Spinal cord (tissue), 10 donors: Measurements from ENCODE around the gene VMO1. TPM values are rescaled to one million over a fixed set of nuclear protein-coding genes. Genes with fewer than 3 reads are reported as not detected.
"Not testable (repeated sequence)": the region's sequence is repeated elsewhere in the genome, so short reads cannot be mapped to it uniquely, and the experiment has no call there.

Experiments
- DNase-seq, 6 donors: peaks; one replicate each; pipeline versions ENCODE4 v3.0.0 to v3.0.0-alpha.2; 2013 to 2015; ENCODE audit warnings: low spot score in 6 of 6, low read depth in 4 of 6
- H3K27ac ChIP-seq: one replicate; pipeline ENCODE4 v1.5.1; 2013; ENCODE audit warnings: low read depth, low read length, control low read depth
- H3K27me3 ChIP-seq: one replicate; pipeline ENCODE4 v1.6.1; 2013; ENCODE audit warnings: low read length; ENCODE audit not compliant: control insufficient read depth, insufficient read depth
- H3K36me3 ChIP-seq: one replicate; pipeline ENCODE4 v1.6.1; 2013; ENCODE audit warnings: low read length; ENCODE audit not compliant: control insufficient read depth, insufficient read depth
- H3K4me1 ChIP-seq: one replicate; pipeline ENCODE4 v1.6.1; 2013; ENCODE audit warnings: low read length; ENCODE audit not compliant: control insufficient read depth, insufficient read depth
- H3K4me3 ChIP-seq: one replicate; pipeline ENCODE4 v1.5.1; 2013; ENCODE audit warnings: low read depth, low read length, control low read depth
- H3K9me3 ChIP-seq: one replicate; pipeline ENCODE4 v1.6.1; 2013; ENCODE audit warnings: low read length; ENCODE audit not compliant: control insufficient read depth, insufficient read depth
- WGBS: methylation state at CpG from one replicate; pipeline ENCODE4 v1.1.5; 2013; ENCODE audit warnings: missing lambda C conversion rate; ENCODE audit not compliant: insufficient coverage; 5-methylcytosine and 5-hydroxymethylcytosine counted together
- long read RNA-seq, 4 donors: transcript quantifications; one replicate each; lab custom pipeline, GENCODE V29; 2026
- polyA plus RNA-seq, 2 donors: library from polyadenylated mRNA; unstranded; fragments of 120-200 nt; gene quantifications; one replicate each; pipeline ENCODE4 v1.2.1, GENCODE V29; 2013; ENCODE audit not compliant: insufficient read length in 2 of 2
- total RNA-seq, 2 donors: library from RNA; depleted of rRNA in 1 of 2; stranded (reverse); fragments of 120-200 nt in 1 of 2; fragments of >200 nt in 1 of 2; gene quantifications; one replicate each; pipeline versions ENCODE4 v1.2.3 to v1.2.4, GENCODE V29; 2013 to 2014
- donor health status: healthy.

The VMO1 gene, protein sequence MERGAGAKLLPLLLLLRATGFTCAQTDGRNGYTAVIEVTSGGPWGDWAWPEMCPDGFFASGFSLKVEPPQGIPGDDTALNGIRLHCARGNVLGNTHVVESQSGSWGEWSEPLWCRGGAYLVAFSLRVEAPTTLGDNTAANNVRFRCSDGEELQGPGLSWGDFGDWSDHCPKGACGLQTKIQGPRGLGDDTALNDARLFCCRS
- total RNA-seq (1 to 10 TPM in 1 of 2 donors, under 1 TPM in 1; 0.99 to 2.0 TPM), polyA plus RNA-seq (1 to 10 TPM; 2.0 to 2.7 TPM)
- long read RNA-seq, donor 1, partial matches to known transcripts: 0 of 2 reads
- long read RNA-seq, donor 1, other reads (novel, unspliced or antisense): 0 of 2 reads
- long read RNA-seq, donor 2: 0 reads
- long read RNA-seq, donor 3: 0 reads
- long read RNA-seq, donor 4, partial matches to known transcripts: 557 of 564 reads
- long read RNA-seq, donor 4, other reads (novel, unspliced or antisense): 7 of 564 reads

DNA sequence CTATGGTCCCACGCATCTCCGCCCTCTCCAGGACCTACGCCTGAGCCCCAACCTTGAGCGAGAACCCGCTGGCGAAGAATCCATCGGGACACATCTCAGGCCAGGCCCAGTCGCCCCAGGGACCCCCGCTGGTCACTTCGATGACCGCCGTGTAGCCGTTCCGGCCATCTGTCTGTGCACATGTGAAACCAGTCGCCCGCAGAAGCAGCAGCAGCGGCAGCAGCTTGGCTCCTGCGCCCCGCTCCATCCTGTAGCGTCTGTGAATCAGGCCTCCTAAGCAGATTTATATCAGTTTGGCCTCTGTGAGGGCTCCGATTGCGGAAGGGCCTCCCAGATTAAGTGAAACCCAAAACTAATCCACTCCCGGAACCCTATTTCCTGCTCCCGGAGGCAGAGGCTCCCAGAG lies at the start of gene VMO1:
Gene VMO1 (minus strand): TSS at position 259 of the 406 bp plus-strand sequence. CDS start 12 bp downstream, at position 247.
- H3K27ac ChIP-seq: no peak within 1 kb of the TSS
- peaks cover 55% of the 10 kb centered on the region for H3K27me3 ChIP-seq
- H3K4me3 ChIP-seq: peak within 1 kb of the TSS; percentile 11
- DNase-seq: peak in 2 of 6 donors; percentile 16 to 27
- H3K9me3 ChIP-seq: no peaks in the 10 kb centered on the region
- H3K4me1 ChIP-seq: peaks cover 55% of the 10 kb centered on the region
- 6% methylated on average over 19 of the region's 24 CpGs for WGBS
- peaks cover 6% of the 10 kb centered on the region for H3K36me3 ChIP-seq

DNA sequence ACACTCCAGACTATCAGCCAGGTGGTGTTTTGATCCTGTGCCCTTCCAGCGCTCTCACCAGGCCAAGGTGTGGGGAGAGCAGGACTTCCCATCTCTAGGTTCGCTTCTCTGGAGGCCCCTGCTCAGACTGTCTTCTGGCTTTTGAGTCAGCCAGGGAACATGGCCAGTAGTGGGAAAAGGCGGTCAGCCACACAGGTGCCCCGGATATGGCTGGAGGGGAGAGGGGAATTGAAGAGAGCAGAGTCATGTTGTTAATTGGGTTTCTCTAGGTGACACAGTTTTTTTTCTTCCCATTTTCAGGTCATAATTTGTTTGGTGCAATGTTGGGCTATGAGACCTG lies 48.5 kb upstream of the VMO1 start:
- DNase-seq: no peak
- Histone ChIP-seq H3K4me1 (peaks cover 42% of the 10 kb centered on the region), H3K36me3 (no peaks in the 10 kb centered on the region), H3K9me3 (no peaks in the 10 kb centered on the region), H3K27me3 (no peaks in the 10 kb centered on the region), H3K27ac (peak overlapping the region; percentile 86), H3K4me3 (peak overlapping the region; percentile 72)
- WGBS: 69% methylated on average over 3 of the region's 4 CpGs

DNA sequence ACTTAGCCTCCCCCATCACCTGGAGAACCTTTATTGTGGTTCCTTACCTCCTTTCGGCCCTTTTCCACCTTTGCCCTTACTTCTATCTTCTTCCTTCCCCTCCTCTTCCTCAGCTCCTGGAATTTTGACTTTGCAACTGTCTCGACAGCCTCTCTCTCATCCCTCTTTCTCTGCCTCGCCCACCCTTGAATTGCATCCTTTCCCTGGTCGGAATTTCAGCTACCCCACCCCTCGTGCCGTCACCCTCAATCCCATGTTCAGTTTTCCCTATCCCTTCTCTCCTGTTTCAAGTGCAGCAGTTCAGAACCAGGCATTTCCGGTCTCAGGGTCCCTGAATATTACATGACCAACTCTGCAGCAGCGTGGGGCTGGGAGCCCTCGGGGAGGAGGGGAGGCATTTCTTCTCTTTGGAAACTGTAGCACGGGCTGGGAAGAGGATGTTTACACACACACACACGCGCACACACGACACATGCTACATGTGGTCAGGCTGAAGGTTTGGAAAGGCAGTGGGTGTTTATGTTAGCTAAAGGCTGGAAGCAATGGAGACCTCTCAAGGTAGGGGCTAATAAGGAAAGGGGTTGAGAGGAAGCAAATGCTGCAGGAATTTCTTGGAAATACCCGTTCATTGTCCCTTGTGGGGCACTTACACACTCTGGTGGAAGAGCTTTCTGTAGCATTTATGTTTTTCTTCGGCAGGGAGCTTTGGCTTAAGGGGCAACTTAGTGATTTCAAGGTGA lies 47.9 kb upstream of the VMO1 start:
- peak overlapping the region; percentile 86 for H3K27ac ChIP-seq
- H3K27me3 ChIP-seq: no peaks in the 10 kb centered on the region
- no peaks in the 10 kb centered on the region for H3K9me3 ChIP-seq
- DNase-seq: peak in 2 of 6 donors; percentile 63 to 65
- no peaks in the 10 kb centered on the region for H3K36me3 ChIP-seq
- H3K4me3 ChIP-seq: peak overlapping the region; percentile 72
- whole genome bisulfite sequencing: 3% methylated on average over 8 of the region's 15 CpGs
- peaks cover 42% of the 10 kb centered on the region for H3K4me1 ChIP-seq

DNA sequence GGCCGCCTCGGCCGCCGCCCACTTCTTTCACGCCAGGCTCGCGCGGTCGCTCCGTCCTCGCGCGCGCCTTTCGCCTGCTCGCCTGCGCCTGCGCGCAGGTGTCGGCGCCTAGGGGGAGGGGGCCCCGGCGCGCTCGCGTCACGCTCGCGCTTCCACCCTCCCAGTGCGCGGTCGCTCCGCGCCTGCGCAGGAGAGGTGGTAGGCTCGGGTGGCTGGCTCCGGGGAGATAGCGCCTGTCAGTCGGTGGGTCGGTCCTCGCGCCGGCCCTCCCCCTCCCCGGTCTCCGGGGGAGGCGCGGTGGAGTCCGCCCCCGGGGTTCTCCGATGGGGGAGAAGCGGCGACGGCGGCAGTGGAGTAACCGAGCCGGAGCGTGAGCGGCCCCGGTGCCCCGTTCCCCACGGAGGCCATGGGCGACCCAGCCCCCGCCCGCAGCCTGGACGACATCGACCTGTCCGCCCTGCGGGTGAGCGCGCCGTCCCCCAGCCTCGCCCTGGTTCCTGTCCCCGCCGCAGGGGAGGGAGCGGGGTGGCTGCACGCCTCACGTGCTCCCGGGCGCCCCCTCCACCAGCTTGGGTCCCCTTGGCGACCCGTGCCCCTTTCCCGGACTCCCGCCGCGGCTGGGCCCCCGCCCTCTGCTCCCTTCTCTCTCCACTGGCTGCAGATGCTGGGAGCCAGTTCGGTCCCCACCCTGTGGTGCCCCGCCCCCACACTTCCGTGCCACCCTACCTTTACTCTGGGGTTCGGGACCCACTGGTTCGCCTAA lies 47.2 kb upstream of the VMO1 start, which contains the start of gene MINK1:
Gene MINK1 (plus strand): TSS at position 163 of the 763 bp plus-strand sequence. CDS start 244 bp downstream, at position 407.
- Histone ChIP-seq H3K36me3 (no peaks in the 10 kb centered on the region), H3K27ac (peak within 1 kb of the TSS; percentile 86), H3K9me3 (no peaks in the 10 kb centered on the region), H3K4me3 (peak within 1 kb of the TSS; percentile 72), H3K27me3 (no peaks in the 10 kb centered on the region), H3K4me1 (peaks cover 42% of the 10 kb centered on the region)
- WGBS: under 1% methylated on average over 91 of the region's 91 CpGs
- DNase-seq: peak; percentile 84 to 98 (median 92)

DNA sequence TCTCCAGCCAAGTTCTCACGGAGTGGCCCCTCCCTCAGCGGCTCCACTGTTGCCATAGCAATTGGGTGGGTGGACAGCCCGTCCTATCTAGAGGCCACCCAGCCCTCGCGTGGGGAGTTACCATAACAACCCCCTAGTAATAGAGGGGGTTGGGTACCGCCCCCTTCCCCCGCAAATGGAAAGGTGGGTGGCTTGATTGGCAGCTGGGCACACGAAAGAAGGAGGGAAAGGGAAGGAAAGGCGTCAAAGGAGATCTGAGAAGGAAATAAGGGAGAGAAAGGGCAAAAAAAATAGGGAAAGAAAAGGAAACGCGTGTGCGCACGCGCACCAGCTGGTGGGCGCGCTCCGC lies 46.6 kb upstream of the VMO1 start:
- not testable (repeated sequence) for H3K9me3 ChIP-seq, DNase-seq, H3K27me3 ChIP-seq, H3K36me3 ChIP-seq
- Histone ChIP-seq H3K4me1 (peaks cover 37% of the 10 kb centered on the region), H3K27ac (peak overlapping the region; percentile 85), H3K4me3 (peak overlapping the region; percentile 72)
- 0% methylated on average over 9 of the region's 17 CpGs for WGBS

DNA sequence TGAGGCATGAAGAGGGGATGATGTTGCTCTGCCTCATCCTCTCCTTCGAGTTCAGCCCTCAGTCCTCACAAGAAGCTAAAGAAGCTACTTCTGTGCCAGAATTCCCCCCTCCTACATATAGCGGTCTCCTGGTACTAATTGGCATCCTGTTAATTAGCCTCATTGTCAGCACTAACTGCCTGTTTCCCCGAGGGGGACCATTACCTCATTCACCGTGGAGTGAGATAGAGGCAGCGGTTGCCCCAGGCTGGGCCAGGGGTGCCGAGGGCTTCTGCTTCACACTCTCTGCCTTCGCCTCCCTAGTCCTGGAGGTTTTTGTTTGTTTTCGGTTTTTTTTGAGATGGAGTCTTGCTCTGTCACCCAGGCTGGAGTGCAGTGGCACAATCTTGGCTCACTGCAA lies 41.2 kb upstream of the VMO1 start:
- WGBS: 6% methylated on average over 2 of the region's 8 CpGs

DNA sequence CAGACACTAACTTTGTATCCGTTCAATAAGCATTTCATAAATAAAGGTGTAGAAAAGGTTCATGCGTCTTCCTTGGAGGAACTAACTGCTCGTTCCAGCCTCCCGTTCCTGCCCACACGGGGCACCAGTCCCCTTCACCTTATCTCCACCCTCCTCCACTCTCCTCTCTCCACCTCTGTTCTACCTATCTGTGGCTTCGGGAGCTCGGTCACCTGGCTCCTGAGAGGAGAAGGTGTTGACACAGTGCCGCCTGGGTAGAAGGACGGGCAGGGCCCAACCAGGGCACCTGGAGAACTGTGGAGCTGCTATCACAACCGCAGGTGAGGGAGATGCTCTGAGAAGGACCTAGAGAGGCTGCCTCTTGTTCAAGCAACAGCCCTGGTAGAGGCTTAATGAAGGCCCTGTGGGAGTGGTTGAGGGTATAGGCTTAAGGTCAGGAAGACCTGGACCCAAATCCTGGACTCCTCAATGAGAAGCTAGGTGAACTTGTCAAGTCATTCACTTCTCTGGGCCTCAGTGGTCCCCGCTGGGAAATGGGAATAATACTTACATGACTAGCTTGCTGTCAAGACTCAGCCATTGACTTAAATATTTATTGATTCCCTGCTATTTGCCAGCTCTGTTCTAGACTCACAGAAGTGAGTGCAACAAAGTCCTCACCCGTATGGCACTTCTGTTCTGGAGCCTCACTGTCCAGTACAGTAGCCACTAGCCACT lies 37.4 kb upstream of the VMO1 start:
- DNase-seq: no peak
- 79% methylated on average over 8 of the region's 12 CpGs for WGBS
- H3K4me3 ChIP-seq: no peak overlapping the region

More for the DNA sequence above, 41.2 kb upstream of the VMO1 start:
- H3K4me3 ChIP-seq: no peak overlapping the region
- H3K4me1 ChIP-seq: no peaks in the 10 kb centered on the region
- peak in 2 of 6 donors; percentile 59 to 89 for DNase-seq
- no peaks in the 10 kb centered on the region for H3K9me3 ChIP-seq
- H3K27me3 ChIP-seq: no peaks in the 10 kb centered on the region
- H3K36me3 ChIP-seq: peaks cover 13% of the 10 kb centered on the region
- no peak overlapping the region for H3K27ac ChIP-seq

DNA sequence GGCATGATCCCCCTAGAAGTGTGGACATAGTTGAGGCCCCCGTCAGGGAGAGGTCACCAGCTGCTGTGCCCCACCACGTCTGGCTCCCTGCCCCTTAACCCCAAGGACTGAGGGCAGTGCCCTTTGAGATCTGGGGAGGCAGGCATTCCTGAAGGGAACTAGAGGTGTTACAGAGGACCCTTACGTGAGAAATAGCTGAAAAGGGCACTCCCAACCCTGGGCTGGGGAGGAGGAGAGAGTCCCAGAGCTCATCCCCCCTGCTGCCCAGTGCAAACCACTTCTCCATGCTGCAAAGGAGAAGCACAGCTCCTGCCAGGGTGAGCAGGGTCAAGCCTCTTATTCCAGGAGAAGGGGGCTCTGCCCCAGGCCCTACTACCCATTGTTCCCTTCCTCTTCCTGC lies 36.7 kb upstream of the VMO1 start:
- no peak for DNase-seq
- Histone ChIP-seq H3K9me3 (no peaks in the 10 kb centered on the region), H3K27ac (no peak overlapping the region), H3K4me3 (no peak overlapping the region), H3K36me3 (peaks cover 38% of the 10 kb centered on the region), H3K4me1 (no peaks in the 10 kb centered on the region), H3K27me3 (no peaks in the 10 kb centered on the region)
- WGBS: 83% methylated on average over 2 of the region's 3 CpGs

More for the DNA sequence above, 37.4 kb upstream of the VMO1 start:
- no peaks in the 10 kb centered on the region for H3K27me3 ChIP-seq
- H3K27ac ChIP-seq: no peak overlapping the region
- peaks cover 31% of the 10 kb centered on the region for H3K36me3 ChIP-seq
- H3K4me1 ChIP-seq: no peaks in the 10 kb centered on the region
- no peaks in the 10 kb centered on the region for H3K9me3 ChIP-seq

DNA sequence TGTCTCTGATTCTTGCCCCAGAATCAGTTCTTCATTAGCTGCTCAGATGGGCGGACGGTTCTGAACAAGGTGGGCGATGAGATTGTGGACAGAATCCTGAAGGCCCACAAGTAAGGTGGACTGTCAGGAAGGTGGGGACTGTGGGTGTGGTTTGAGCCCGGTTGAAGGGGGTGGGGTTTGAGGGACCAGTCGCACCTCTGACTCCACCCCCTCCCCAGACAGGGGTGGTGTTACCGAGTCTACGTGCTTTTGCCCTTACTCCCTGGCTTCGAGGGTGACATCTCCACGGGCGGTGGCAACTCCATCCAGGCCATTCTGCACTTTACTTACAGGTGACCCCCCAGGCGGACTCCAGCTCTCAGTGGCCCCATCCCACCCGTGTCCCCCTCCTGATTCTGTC lies 32.1 kb upstream of the VMO1 start:
- Histone ChIP-seq H3K4me1 (no peaks in the 10 kb centered on the region), H3K36me3 (peaks cover 69% of the 10 kb centered on the region), H3K27me3 (no peaks in the 10 kb centered on the region), H3K9me3 (no peaks in the 10 kb centered on the region), H3K27ac (no peak overlapping the region), H3K4me3 (no peak overlapping the region)
- DNase-seq: no peak
- WGBS: 81% methylated on average over 10 of the region's 12 CpGs
